HG03558 (cell line): Measurements from ENCODE around the gene TMEM141.

Experiments
- ATAC-seq: cut with Tn5 transposase; IDR thresholded peaks from one replicate; pipeline ENCODE4 v1.9.1; 2021; ENCODE audit warnings: moderate number of reproducible peaks; ENCODE audit not compliant: unreplicated experiment; ENCODE audit errors: extremely low read depth

The TMEM141 gene

DNA sequence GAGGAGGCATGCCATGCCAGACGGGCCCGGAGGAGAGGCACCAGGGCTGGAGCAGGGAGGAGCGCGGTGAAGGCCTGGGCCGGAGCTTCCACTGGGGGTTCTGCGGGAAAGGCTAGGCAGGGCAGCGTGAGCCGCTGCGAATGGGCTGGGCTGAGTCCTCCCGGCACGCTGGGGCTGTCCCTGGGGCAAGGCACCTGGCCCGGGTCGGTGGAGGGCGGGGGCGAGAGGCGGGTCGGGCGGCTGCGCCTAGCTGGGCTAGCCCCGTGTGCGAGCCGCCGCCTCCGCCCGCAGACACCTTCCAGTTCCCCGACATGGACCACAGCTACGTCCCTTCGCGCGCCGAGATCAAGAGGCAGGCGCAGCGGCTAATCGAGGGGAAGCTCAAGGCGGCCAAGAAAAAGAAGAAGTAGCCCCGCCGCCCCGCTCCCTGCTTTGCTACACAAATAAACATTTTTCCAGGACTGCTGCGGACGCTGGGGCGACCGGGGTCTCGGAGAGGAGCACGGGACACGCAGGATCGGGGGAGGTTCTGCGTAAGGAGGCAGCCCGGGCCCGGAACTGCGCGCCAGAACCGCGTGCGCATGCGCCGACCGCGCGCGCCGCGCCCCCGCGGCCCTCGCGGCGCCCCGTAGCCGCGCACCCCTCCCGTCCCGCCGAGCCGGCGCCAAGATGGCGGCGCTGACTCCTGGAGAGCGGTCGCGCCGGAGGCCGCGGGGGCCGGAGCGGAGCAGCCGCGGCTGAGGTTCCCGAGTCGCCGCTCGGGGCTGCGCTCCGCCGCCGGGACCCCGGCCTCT is 16.3 kb downstream of the TMEM141 start, which contains the start of gene RABL6:
Gene RABL6 (plus strand): TSS at position 668 of the 794 bp plus-strand sequence. CDS start 249 bp downstream, outside the sequence.
- no peak for ATAC-seq

DNA sequence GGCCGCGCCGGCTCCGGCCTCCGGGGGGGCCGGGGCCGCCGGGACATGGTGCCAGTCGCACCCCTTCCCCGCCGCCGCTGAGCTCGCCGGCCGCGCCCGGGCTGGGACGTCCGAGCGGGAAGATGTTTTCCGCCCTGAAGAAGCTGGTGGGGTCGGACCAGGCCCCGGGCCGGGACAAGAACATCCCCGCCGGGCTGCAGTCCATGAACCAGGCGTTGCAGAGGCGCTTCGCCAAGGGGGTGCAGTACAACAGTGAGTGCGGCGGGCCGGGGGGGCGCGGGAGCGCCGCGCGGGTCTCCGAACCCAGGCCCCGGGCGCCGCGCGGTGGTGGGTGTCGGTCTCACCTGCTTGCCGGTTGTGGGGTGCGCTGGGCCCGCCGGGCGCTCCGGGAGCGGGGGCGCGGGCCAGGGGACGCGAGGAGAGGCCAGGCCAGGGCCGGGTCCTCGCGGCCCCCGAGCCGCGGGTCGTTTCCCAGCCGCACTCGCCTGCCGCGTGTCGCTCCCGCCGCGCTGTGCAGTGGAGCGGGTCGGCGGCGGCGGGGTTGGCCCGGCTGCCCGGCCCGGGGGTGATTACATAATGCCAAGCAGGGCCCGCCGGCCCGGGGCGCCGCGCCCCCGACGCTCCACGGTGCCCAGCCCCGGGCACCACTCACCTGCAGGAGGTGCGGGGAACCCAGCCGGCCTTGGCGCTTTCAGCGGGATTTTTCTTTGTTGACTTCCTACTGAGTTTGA is 17.1 kb downstream of the TMEM141 start:
- no peak for ATAC-seq

DNA sequence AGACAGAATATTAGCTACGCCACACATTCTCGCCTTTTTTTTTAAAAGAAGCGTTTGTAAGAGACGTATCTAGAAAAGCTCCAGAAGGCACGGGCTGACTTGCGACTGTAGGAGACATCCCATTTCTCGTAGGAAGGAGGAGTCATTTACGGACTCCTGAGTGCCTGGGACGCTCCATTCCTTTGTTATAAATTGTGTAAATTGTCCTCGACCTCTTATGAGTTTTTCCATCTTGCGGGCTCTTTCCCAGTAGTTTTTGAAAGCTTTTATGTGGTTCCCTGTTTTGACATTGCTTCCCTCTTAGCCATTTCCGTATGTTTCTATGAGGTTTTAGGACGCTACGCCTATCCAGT is 17.6 kb downstream of the TMEM141 start:
- no peak for ATAC-seq

DNA sequence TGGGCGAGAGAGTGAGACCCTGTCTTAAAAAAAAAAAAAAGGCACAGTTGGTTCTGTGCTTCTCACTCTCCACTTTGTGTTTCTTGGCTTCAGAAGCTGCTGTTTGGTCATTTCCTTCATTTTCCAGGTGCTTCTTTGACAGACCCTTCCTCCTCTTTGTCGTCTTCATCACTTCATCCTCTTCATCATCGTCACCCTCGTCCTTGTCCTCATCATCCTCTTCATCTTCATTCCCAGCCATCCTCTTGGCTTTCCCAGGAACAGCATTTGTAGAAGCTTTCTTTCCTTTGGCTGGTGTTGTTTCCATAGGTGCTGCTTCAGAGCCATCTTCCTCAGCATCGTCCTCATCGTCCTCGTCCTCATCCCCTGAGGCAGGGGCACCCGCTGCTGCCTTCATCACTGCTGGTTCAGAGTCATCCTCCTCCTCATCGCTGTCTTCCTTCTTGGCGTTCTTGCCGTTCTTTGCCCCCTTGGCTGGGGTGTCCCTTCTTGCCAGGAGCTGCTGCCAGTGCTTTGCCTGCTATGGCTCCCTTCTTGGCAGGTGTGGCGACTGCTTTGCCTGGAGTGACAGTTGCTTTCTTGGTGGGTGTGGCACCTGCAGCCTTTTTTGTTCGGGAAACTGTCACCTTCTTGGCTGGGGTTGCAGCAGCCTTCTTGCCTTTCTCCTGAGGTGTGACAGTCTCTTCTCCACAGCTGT is 23.7 kb downstream of the TMEM141 start:
- no peak for ATAC-seq

DNA sequence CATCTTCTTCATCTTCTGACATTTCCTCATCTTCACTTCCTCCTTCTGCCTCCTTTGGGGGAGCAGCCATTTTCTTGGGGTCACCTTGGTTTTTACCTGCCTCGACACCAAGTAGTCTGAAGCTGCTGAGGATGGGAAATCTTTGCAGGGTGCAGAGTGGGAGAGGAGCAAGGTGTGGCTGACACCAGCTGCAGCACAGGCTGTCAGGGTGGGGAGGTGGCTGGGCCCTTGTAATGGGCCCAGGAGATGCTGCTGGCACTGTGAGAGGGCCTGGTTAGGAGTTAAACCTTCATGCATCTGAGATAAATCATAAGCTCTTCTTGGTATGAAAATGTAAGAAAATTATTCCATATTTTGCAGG is 24.3 kb downstream of the TMEM141 start:
- ATAC-seq = no peak

DNA sequence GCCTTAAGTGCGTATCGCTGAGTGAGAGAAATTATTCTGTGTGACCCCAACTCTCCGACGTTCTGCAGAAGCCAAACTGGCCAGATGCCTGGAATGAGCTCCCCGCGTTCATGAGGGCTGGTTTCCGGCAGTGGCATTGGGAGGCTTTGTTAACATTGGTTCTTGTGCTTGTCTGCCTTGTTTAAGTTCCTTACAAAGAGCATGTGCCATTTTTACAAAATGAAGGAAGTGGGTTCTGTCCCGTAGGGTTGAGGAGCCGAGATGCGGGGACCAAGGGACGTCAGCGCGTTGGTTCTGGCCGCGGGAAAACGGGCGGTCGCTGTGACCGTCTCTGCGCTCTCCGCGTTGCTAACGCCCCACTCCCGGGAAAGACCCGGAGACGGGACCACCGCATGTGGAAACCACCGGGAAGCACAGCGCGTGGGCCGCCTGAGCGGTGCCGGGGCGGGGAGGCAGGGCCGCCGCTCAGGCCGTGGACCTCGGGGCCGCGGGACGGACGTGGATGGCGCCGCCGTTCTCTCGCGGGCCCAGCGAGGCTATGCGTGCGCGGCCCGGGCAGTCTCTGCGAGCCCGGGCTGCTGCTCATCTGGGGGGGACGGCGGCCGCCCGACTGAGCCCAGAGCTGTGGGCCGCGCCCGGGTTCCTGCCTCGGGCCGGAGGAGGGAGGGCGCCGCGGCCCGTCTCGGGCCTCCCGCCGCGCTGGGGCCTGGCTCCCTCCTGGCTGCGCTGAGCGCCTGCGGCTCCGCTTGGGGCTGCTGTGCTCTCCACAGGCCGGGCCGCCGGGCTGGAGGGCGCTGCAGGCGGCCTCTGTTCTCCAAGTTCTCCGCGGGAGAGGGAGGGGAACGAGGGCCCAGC is 30.1 kb downstream of the TMEM141 start:
- no peak for ATAC-seq

DNA sequence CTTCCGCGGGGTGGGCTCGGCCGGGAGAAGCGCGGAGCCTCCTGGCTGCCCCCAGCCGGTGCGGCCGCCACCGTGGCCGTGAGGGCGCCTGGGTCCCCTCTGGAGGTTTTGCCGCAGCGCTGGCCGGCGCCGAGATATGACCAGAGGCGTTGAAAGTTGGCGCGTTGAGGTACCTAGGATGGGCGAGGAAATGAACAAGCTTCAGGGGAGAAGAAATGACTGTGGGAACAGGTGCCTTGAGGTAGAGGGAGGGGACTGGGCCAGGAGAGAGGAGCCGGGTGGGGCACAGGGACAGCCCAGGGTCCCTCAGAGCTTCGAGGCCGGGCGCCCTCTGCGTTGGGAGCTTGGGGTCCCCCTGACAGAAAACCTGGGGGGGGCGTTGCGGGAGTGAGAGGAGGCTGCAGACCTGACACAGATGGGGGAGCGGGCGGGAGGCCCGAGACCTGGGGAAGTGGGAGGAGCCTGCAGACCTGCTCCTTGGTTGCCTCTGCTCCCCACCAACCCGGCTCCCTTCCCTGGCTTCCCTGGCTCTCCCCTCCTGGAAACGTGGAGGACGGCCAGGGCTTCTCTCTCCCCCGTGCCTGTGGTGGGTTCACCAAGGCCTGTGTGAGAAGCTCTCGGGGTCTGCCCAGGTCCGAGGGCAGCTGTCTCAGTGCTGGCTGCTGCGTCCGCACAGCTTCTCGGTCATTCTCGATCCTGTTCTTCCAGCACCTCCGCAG is 30.8 kb downstream of the TMEM141 start:
- ATAC-seq = no peak

DNA sequence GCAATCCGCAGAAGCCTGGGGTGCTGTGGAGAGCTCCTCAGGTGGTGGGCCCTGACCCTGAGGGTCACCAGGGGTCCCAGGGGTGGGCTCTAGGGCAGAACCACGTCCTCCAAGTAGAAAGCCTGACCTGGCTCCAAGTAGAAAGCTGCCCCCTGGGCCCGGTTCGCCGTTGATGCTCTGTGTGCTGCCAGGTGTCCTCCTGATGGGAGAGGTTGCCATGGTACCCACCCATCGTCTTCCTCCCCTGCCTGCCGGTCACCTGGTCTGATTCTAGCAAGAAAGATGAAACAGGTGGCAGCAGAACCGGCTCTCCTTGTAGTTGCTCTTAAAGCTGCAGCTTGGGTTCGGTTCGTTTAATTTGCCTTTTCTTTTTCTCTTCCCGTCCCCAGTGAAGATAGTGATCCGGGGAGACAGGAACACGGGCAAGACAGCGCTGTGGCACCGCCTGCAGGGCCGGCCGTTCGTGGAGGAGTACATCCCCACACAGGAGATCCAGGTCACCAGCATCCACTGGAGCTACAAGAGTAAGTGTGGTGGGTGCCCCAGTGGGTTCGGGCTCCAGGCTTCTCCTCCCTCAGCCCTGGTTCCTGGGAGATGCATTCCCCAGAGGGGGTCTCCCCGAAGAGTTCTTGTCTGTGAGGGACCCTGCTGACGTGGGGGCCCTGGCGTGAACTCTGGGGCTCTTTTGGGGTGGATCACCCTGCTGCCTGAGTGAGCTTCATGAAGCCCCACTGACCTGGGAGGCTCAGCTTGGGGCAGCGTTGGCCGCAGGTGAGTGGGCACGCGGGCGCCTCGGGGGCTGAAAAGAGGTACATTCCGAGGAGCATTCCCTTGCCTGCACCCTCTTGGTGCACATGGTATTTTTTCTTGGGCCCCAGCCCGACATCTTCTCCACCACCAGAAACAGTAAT is 32.2 kb downstream of the TMEM141 start:
- ATAC-seq = no peak

DNA sequence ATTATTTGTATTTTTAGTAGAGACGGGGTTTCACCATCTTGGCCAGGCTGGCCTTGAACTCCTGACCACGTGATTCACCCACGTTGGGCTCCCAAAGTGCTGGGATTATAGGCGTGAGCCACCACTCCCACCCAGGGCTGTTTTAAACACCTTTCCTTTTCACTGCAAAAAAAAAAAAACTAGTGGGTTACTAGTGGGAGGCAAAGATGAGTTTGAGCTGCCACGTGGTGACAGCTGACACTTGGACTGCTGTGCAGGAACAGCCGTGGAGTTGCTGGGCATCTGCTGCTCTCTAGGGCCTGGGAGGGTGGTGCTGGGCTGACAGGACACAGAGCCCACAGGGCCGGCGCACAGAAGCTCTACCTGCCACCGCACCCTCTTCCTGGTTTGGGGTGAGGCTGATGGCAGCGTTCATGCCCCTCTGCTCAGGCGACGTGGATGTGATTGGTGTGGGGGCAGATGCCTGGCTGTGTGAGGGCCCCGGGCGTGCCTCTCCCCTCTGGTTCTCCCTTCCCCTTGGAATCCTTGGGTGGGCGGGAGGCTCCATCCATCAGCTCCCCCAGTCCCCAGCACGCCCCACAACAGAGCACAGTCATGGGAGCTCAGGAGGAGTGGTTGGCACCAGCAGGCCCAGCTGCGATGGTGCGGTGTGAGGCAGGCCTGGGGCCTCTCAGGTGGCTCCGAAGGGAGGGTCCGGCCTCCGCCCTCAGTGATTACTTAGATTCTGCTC is 33.5 kb downstream of the TMEM141 start:
- no peak for ATAC-seq

DNA sequence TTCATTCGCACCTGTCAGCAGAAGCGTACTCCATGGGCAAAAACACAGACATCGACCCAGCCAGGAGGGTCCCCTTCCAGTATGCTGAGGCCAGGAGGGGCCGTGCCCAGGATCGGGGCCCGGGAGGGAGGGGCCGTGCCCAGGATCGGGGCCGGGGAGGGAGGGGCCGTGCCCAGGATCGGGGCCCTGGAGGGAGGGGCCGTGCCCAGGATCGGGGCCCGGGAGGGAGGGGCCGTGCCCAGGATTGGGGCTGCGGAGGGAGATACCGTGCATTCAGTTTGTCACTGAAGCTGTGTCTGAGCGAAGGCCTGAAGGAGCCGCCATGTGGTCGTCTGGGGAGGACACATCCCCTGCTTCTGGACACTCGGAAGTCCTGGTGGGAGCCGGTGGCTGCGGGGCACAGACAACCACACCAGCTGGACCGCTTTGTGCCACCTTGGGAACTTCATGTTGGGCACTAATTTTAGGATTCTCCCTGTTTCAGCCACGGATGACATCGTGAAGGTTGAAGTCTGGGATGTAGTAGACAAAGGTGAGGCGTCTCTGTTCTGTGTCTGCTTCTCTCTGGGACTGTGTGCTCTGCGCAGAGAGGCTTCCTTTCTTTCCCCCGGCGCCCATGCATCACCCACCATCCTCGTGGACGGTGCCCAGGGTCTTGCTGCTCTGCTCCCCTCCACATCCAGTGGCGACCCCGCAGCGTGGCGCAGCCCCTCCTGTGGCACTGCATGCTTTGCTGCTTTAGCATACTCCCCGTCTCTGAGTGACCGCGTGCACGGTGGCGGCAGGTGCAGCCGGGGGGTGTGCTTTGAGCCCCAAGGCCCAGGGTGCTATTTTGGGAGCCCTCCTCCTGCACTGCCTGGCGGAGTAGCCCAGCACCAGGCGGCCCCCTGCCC is 34.4 kb downstream of the TMEM141 start:
- ATAC-seq = no peak

DNA sequence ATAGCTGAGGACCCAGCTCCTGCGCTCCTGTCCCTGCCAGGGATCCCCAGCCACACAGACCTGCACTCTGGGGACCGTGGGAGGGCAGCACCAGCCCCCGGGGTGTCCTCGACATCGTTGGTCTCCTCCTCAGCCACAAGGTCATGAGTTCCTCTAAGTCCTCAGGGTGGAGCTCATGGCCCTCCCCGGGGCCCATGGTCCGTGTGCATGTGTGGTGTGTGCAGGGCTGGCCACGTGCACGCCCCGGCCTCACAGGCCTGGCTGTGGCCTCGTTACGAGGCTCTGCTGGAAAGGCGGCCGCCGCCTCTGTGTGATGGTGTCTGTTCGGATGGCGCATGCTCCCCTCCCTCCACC is 35.0 kb downstream of the TMEM141 start:
- ATAC-seq = no peak

DNA sequence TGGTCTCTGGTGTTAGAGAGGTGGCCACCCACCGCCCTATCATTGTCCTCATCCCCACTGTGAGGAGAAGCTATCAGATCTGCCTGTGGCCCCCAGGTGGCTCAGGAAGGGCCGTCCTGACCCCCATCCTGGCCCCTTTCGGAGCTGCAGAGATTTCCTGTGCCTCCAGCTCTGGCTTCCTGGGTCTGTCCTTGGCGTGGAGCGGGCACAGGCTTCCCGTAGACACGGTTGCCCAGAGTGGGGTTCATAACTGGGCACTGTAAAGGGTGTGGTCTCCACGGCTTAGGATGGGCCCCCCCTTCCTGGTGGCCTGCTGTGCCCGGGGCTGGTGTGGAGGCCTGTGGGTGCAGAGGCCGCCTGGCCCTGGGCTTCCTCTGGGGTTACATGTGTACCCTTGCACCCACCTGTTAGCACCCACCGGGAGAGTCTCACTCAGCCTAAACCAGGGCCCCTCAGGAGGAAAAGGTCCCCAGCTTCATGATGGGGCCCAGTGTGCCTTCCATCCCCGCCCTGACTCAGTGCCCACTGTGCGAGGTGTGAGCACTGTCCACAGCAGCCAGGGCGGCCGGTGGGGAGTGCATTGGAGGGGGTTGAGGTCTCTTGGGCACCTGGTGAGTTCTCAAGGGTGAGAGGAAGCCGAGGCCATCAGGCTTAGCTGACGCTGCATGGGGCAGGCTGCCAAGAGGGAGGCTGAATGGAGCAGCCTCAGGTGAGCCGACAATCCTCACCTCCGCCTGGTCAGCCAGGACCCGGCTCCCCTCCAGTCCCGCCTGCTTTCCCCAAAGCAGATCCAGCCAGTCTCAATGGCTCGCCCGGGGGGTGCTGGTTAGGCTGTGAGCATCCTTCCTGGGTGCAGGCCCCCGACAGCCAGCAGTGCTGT is 35.8 kb downstream of the TMEM141 start:
- ATAC-seq = no peak

DNA sequence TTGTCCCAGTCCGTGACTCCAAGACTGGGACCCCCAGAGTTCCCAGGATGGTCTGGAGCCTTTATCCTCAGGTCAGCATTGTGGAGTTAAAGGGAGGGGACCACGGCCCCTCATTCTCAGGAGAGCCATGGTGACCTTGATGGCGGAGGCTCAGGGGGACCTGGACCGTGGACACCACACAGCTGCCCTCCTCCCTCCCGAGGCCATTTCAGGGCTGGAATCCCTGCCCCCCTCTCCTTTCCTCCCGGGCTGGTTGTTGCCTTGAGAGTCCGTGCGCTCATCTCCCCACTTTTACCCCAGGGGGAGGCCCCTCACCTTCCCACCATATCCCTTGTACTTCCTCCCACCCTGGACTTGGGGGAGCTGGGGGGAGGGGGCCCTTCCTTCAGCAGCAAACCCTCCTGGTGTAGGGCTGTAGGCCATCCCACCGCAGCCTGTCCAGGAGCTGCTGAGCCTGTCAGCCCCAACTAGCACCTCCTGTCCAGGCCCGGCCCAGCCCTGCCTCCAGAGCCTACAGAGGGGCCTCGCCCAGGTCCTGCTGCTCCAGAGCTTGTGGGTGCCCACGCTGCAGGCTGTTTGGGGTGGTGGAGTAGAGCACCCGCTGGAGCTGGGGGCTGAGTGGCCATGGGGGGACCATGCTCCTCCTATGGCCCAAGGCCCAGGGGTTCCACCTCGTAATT is 36.8 kb downstream of the TMEM141 start:
- no peak for ATAC-seq

DNA sequence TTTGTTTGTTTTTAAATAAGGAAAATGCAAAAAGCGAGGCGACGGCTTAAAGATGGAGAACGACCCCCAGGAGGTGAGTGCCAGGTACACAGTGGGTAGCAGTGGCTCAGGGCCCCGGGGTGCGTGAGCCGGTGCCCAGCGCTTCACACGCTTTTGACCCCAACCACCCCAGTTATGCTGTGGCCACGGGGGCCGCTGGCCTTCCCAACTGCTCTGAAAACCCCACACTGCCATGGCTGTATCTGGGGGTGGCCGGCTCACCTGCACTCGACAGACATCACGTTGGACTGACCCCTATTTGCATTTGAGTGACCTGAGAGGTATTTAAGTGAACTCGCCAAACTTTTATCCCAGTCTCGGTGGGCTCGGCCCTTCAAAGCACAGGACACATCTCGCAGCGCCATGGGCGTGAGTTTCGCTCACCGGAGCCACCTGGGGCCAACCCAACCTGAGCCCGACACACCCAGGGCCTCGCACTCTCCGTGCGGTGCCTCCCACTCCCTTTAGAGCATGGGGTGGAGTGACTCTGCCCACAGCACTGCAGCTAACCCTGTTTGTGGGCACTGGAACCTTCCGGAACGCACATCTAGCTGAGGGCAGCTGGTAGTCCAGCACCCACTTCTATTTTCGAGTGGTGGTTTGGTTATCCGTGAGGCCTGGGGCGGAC is 37.5 kb downstream of the TMEM141 start:
- ATAC-seq = no peak

DNA sequence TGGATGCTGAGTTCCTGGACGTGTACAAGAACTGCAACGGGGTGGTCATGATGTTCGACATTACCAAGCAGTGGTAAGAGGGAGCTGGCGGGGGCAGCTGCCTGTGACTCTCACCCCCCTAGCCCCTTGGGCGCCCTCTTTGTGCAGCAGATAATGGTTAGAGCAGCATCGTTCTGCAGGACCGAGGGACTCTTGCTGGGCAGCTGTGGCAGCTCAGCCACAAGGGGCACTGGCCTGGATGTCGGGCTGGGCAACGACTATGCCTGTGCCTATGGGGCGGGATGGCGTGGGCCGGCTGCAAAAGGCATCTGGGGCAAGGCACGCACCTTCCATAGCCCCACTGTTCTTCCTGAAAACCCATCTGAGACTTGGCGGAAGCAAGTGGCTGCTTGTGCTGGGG is 38.3 kb downstream of the TMEM141 start:
- no peak for ATAC-seq
